HG03354 (cell line): Measurements from ENCODE around the gene IL26.
A peak's percentile ranks its signal among the peaks of the same experiment; 100 is the strongest.

Experiments
- ATAC-seq: cut with Tn5 transposase; IDR thresholded peaks from one replicate; pipeline ENCODE4 v1.9.1; 2021; ENCODE audit warnings: mild to moderate bottlenecking; ENCODE audit not compliant: unreplicated experiment, poor library complexity, severe bottlenecking

IL26 gene

DNA sequence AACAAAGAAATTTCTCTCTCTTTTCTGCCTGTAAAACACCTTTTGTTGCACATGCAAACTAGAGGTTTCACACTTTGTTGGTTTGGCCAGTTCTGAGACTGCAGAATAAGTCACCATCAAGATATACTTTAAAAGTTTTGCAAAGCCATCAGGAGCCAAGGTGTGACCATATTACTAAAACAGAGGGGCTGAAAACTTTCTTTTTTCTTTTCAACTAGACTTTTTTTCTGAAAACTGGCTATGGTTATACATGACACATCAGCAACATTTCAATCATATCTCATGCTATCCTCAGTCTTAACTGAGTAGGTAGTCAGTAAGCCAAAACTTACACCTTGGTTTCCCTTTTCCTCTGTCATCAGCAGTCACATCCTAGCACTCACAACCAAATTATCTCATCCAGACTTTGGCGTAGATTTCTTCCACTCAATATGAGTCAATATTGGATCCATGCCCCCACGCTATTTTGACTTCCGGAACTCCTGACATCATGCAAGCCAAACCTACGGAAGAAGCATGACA is 62.0 kb downstream of the IL26 start:
- peak; percentile 57 for ATAC-seq

DNA sequence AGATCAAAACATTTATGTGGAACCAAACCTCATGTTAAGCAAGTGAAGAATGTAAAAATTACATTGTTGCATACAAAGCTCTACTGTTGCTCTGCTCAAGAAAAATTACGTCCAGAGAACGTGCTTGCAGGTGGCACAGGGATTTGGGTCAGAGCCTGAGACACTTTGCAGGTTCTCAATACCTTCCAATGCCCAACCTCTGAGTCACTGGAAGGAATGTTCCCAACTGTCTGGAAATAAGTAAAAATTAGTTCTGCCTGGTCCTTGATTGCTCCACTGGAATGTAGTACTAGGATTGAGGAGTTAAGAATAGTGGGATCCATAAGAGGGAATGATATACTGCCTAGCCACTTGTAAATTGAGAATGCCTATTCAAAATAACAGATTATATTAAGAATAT is 63.2 kb downstream of the IL26 start:
- no peak for ATAC-seq

DNA sequence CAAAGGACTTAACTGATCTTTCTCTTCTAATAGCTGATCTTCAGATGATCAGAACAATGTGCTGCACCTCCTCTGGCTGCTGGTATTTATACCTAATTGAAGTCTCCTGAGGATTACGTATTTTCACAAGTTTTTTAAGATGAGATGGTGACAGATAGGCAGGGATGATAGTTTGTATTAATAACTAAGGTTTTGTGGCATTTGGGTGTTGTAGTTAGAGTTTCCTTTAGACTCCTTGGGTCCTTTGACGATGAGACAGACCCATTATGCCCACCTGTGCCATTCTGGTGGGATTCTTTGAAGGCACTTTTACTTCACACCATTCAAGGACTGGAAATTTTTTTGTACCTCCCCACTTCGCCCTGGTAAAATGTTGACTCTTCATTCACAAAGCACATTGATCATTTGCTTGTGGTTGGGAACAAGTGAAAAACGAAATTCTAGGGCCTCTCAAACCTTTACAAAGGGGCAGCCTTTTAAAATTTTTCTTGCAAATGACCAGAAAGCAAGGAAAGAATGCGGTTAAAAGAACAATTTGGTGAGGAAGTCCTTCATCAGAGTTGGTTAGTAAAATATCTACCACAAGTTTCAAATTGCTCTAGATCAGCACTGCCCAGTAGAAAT is 65.8 kb downstream of the IL26 start, which contains the start of gene IFNG:
TSS of gene IFNG (minus strand) at position 60 of the 624 bp plus-strand sequence. CDS start 125 bp downstream, outside the sequence.
- peak; percentile 53 for ATAC-seq

DNA sequence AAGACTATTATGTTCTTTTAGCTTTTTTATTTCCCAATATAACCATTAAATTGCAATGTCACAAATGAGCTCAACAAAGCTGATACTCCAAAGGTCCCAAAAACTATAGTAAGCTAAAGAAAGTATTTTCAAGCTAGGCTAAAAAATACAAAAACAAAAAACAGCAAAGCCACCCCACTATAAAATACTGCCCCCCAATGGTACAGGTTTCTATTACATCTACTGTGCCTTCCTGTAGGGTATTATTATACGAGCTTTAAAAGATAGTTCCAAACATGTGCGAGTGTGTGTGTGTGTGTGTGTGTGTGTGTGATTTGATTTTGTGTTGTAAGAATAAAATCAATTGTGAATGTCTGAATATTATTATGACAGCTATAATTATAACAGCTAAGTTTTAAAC is 67.2 kb downstream of the IL26 start:
- no peak for ATAC-seq

DNA sequence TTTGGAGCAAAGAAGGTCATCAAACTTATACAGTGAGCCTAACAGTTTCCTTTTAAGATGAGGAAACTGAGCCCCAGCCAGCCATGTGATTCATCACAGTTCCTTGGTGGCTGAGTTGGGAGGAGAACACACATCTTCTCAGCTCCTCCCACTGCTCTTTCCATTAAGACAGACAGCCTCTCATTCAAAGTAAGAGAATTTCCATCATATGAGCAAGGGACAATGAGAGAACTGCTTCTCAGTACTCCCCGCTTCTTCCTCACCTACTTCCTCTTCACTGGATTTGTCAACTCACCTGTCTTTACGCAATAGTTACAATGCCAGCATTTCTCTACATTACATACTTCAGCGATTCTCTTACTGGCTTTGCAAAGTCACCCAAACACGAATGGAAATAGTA is 68.2 kb downstream of the IL26 start:
- ATAC-seq, result no peak

DNA sequence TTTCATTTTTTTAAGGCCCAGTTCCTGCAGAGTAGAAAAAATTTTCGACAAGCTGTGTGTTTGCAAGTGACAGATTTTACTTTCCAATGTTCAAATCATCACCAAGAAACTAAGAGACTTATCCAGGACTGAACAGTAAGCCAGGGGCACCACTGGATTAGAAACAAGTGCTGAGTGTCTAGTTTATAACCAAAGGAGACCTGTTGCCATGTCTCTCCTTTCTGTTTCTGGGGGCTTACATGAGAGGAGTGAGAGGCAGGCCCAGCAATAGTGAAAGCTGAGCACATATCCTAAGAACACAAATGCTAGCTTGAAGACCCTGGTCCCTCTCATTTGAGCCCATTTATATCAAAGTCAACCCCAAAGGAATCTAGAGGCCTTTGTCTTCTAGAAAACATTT is 69.0 kb downstream of the IL26 start:
- ATAC-seq, result no peak

DNA sequence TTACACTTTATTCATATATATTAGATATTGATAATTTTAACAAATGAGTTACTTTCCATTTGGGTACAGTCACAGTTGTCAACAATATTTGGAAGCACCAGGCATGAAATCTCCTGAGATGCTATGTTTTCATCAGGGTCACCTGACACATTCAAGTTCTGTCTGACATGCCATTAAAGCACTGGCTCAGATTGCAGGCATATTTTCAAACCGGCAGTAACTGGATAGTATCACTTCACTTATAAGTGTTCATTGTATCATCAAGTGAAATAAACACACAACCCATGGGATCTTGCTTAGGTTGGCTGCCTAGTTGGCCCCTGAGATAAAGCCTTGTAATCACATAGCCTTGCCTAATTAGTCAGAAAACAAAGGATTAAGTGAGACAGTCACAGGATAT is 70.8 kb downstream of the IL26 start:
- ATAC-seq, result no peak
